Fibroblast of the aortic adventitia (primary cell): ENCODE measurements around the gene RGS6. TPM values are rescaled to one million over a fixed set of nuclear protein-coding genes. Genes with fewer than 3 reads are reported as not detected.

Source experiments
- DNase-seq: peaks from one replicate; pipeline ENCODE4 v3.0.0-alpha.2; 2010; ENCODE audit warnings: low read depth
- H3K4me3 ChIP-seq: 2 replicates; pipeline ENCODE4 v1.5.1; 2011; ENCODE audit warnings: low read depth, mild to moderate bottlenecking, control low read depth, low read length, moderate library complexity
- CTCF ChIP-seq: IDR thresholded peaks from 2 replicates; pipeline ENCODE4 v1.5.1; 2011; ENCODE audit warnings: mild to moderate bottlenecking, low read length, control low read depth, inconsistent platforms; ENCODE audit not compliant: insufficient read depth
- total RNA-seq: library from RNA; depleted of rRNA; stranded (reverse); fragments of >200 nt; gene quantifications from 2 replicates; pipeline ENCODE4 v1.2.3, GENCODE V29; 2012; ENCODE audit warnings: low replicate concordance

RGS6 gene
- total RNA-seq, 1 donor = not detected

GRCh38 chr14:72594099-72594901, 662.1 kb downstream of the RGS6 start:
- no peak for DNase-seq
- no peak overlapping the region for H3K4me3 ChIP-seq
- no peak for TF ChIP-seq CTCF

- no peak for DNase-seq
- TF ChIP-seq CTCF = no peak
- no peak overlapping the region for H3K4me3 ChIP-seq
Measured at GRCh38 chr14:72595152-72595862, 663.1 kb downstream of the RGS6 start.

- H3K4me3 ChIP-seq = no peak overlapping the region
- no peak for TF ChIP-seq CTCF
- no peak for DNase-seq
Measured at GRCh38 chr14:72597252-72598233, 665.3 kb downstream of the RGS6 start.

GRCh38 chr14:72598306-72598705, 666.1 kb downstream of the RGS6 start:
- DNase-seq = no peak
- no peak overlapping the region for H3K4me3 ChIP-seq
- no peak for TF ChIP-seq CTCF

GRCh38 chr14:72599579-72600470, 667.6 kb downstream of the RGS6 start:
- no peak for TF ChIP-seq CTCF

More at GRCh38 chr14:72599579-72600470, 667.6 kb downstream of the RGS6 start:
- no peak overlapping the region for H3K4me3 ChIP-seq
- DNase-seq = no peak
